PC-9 (cell line): ENCODE data around the gene FSIP1. TPM values are rescaled to one million over a fixed set of nuclear protein-coding genes. Genes with fewer than 3 reads are reported as not detected.

Experiments
- BruUV-seq: library from RNA; stranded (reverse); fragments of 400-500 nt; replicated peaks from 2 replicates; lab custom pipeline; 2021; lab: Mats Ljungman, UMichigan
- CTCF ChIA-PET: fragments of 300-600 bp; sonication (Branson Sonifier 250); formaldehyde crosslinking; loops from one replicate; lab custom pipeline; 2022; ENCODE audit warnings: antibody characterized with exemption; lab: Charles Lee
- POLR2A ChIA-PET: fragments of 300-600 bp; sonication (Branson Sonifier 250); formaldehyde crosslinking; loops from one replicate; lab custom pipeline; 2022; ENCODE audit warnings: antibody characterized with exemption; ENCODE audit not compliant: unreplicated experiment; lab: Charles Lee
- DNase-seq, 2 experiments: peaks; one replicate each; pipeline versions ENCODE4 v3.0.0 to v3.0.0-alpha.2; 2015 to 2022; ENCODE audit warnings: mixed read lengths in 1 of 2
- H2AFZ ChIP-seq: fragments of 200-600 bp; sonication (generic); 2 replicates; pipeline ENCODE4 v1.8.1; 2017; ENCODE audit warnings: antibody characterized with exemption
- H3F3A ChIP-seq: fragments of 200-600 bp; sonication (generic); 2 replicates; pipeline ENCODE4 v1.8.1; 2017; ENCODE audit warnings: antibody characterized with exemption, mild to moderate bottlenecking, low read depth; ENCODE audit not compliant: insufficient read depth
- H3K27ac ChIP-seq: fragments of 200-600 bp; sonication (generic); 2 replicates; pipeline ENCODE4 v1.6.1; 2016; ENCODE audit warnings: mixed run types
- H3K27me3 ChIP-seq: fragments of 200-600 bp; sonication (generic); 2 replicates; pipeline ENCODE4 v1.6.1; 2016; ENCODE audit warnings: low read depth, mixed run types; ENCODE audit not compliant: insufficient read depth
- H3K36me3 ChIP-seq: fragments of 200-600 bp; sonication (generic); 2 replicates; pipeline ENCODE4 v1.6.1; 2016; ENCODE audit warnings: low read depth, mixed run types
- H3K4me1 ChIP-seq: fragments of 200-600 bp; sonication (generic); replicated peaks from 2 replicates; pipeline ENCODE4 v1.6.1; 2016; ENCODE audit warnings: mixed run types; ENCODE audit not compliant: insufficient read depth
- H3K4me2 ChIP-seq: fragments of 200-600 bp; sonication (generic); 2 replicates; pipeline ENCODE4 v1.6.1; 2017; ENCODE audit warnings: mixed run types
- H3K4me3 ChIP-seq: fragments of 200-600 bp; sonication (generic); 2 replicates; pipeline ENCODE4 v1.6.1; 2016; ENCODE audit warnings: mixed run types
- H3K79me2 ChIP-seq: fragments of 200-600 bp; sonication (generic); 2 replicates; pipeline ENCODE4 v1.6.1; 2017; ENCODE audit warnings: low read depth, mixed run types
- H3K9me2 ChIP-seq: fragments of 200-600 bp; sonication (generic); 2 replicates; pipeline ENCODE4 v1.8.1; 2017; ENCODE audit warnings: mild to moderate bottlenecking; ENCODE audit not compliant: insufficient read depth
- H3K9me3 ChIP-seq: fragments of 200-600 bp; sonication (generic); 2 replicates; pipeline ENCODE4 v1.8.1; 2016; ENCODE audit warnings: low read depth; ENCODE audit not compliant: insufficient read depth
- H4K20me1 ChIP-seq: fragments of 200-600 bp; sonication (generic); 2 replicates; pipeline ENCODE4 v1.8.1; 2017; ENCODE audit not compliant: insufficient read depth
- CTCF ChIP-seq: fragments of 200-600 bp; sonication (generic); conservative IDR thresholded peaks from 2 replicates; pipeline ENCODE4 v1.6.1; 2017; ENCODE audit warnings: mixed run types, antibody characterized with exemption, mild to moderate bottlenecking, moderate library complexity
- EZH2 ChIP-seq: fragments of 200-600 bp; sonication (generic); IDR thresholded peaks from 2 replicates; pipeline ENCODE4 v1.8.0; 2017; ENCODE audit warnings: antibody characterized with exemption, low read depth
- intact Hi-C: fragments of 100-400 bp; cut with micrococcal nuclease; formaldehyde crosslinking; loops from one replicate; pipeline ENCODE4 v1.10.0; 2022; ENCODE audit not compliant: unreplicated experiment
- total RNA-seq: library from RNA; stranded (reverse); gene quantifications from 2 replicates; pipeline ENCODE4 v1.2.3, GENCODE V29; 2021

Gene FSIP1
- total RNA-seq, 1 experiment from 2014 or later = 1.2 TPM

GRCh38 chr15:39631357-39631756 is 151.3 kb downstream of the FSIP1 start:
- Histone ChIP-seq H3K4me3 (no peak overlapping the region), H3K9me3 (no peaks in the 10 kb centered on the region), H3K79me2 (no peaks in the 10 kb centered on the region), H2AFZ (no peak overlapping the region), H3F3A (no peaks in the 10 kb centered on the region), H3K4me1 (no peaks in the 10 kb centered on the region), H3K27ac (no peak overlapping the region), H3K27me3 (no peaks in the 10 kb centered on the region), H4K20me1 (no peaks in the 10 kb centered on the region), H3K36me3 (no peaks in the 10 kb centered on the region), H3K4me2 (no peak overlapping the region), H3K9me2 (no peaks in the 10 kb centered on the region)
- no peak for DNase-seq
- BruUV-seq = no TSS peak
- intact Hi-C loops = no loop called here
- TF ChIP-seq EZH2 (no peak), CTCF (no peak)
- ChIA-PET POLR2A (interaction anchor here (0.7 kb wide), 1 partner anchor 195 kb away, joined by 9 read pairs; no protein-coding TSS in a partner anchor), CTCF (interaction anchor here (0.7 kb wide), 1 partner anchor 97 kb away, joined by 3 read pairs; no protein-coding TSS in a partner anchor)

GRCh38 chr15:39629906-39630305 is 152.7 kb downstream of the FSIP1 start:
- no peaks in the 10 kb centered on the region for H4K20me1 ChIP-seq
- no peak overlapping the region for H3K4me3 ChIP-seq
- H3K79me2 ChIP-seq = no peaks in the 10 kb centered on the region
- intact Hi-C loops = no loop called here
- peaks cover 4% of the 10 kb centered on the region; the same call in 1 of the 2 replicates for H3F3A ChIP-seq
- DNase-seq = no peak
- no peak overlapping the region for H3K27ac ChIP-seq
- H3K4me1 ChIP-seq = 0 out of 2 replicates have a peak, but pooled peaks cover 5% of the 10 kb centered on the region
- ChIA-PET POLR2A (interaction anchor here (0.5 to 0.7 kb wide), 2 partner anchors 123 to 339 kb away, joined by 4 to 5 read pairs; no protein-coding TSS in a partner anchor), CTCF (interaction anchor here (0.5 kb wide), 1 partner anchor 54 kb away, joined by 5 read pairs; no protein-coding TSS in a partner anchor)
- no TSS peak for BruUV-seq
- H3K27me3 ChIP-seq = no peaks in the 10 kb centered on the region
- no peaks in the 10 kb centered on the region for H3K36me3 ChIP-seq
- H2AFZ ChIP-seq = no peak overlapping the region
- H3K9me3 ChIP-seq = no peaks in the 10 kb centered on the region
- TF ChIP-seq CTCF = no peak
- TF ChIP-seq EZH2 = no peak
- H3K9me2 ChIP-seq = no peaks in the 10 kb centered on the region
- no peak overlapping the region for H3K4me2 ChIP-seq

- Histone ChIP-seq H3K36me3 (no peaks in the 10 kb centered on the region), H3F3A (peaks cover 4% of the 10 kb centered on the region; the same call in 1 of the 2 replicates), H3K27ac (no peak overlapping the region), H3K27me3 (no peaks in the 10 kb centered on the region), H4K20me1 (no peaks in the 10 kb centered on the region), H2AFZ (no peak overlapping the region), H3K9me2 (no peaks in the 10 kb centered on the region), H3K4me3 (no peak overlapping the region), H3K9me3 (no peaks in the 10 kb centered on the region), H3K4me1 (peaks cover 9% of the 10 kb centered on the region), H3K4me2 (no peak overlapping the region), H3K79me2 (no peaks in the 10 kb centered on the region)
- TF ChIP-seq EZH2 (no peak), CTCF (no peak)
- no TSS peak for BruUV-seq
- no peak for DNase-seq
- intact Hi-C loops = no loop called here
- CTCF ChIA-PET = no interaction called here
- POLR2A ChIA-PET = no interaction called here
Observed at GRCh38 chr15:39629371-39629770, 153.3 kb downstream of the FSIP1 start.
